ENCODE data around the gene REST. TPM values are rescaled to one million over a fixed set of nuclear protein-coding genes. Genes with fewer than 3 reads are reported as not detected.

REST gene
- total and polyA plus RNA-seq, 9 of the 15 experiments (the other 6 are each of a cell fraction or from before 2014, with no cell fraction given), result 2.9 to 24.0 (median 19.2) TPM

DNA sequence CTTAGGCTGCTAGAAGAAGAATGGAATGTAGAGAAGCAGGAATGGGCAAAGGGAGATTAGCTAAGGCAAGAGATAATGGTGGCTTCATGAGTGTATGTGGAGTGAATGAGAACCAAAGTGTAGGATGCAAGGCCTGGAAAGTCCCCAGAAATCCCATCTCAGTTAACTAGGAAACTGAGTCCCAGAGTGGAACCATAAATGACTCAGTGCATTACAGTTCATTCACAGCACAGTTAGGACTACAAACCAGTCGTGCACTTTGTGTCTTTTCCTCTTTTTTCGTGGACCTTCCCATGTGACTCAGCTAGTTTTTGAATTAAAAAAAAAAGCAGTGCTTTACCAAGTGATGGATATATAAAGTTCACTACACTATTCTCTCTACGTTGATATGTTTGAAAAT lies 27.7 kb upstream of the REST start:
- CTCF ChIA-PET (ENCODE audit: low intra/inter-chr PET ratio), result no interaction called here

More for the DNA sequence above, 27.7 kb upstream of the REST start:
- Histone ChIP-seq H3K4me3 (no peak overlapping the region), H3K9ac (ENCODE audit: insufficient read depth in 1 of 2, low read depth in 2 of 2, low read length in 2 of 2) (no peak overlapping the region), H2AFZ (ENCODE audit: low read depth, low read length) (no peak overlapping the region), H3K4me1 (replicated peaks in 1 of 2; ENCODE audit: control insufficient read depth in 2 of 2, insufficient read depth in 2 of 2, low read length in 2 of 2) (no peaks in the 10 kb centered on the region; a peak in 1 of 5 replicates), H3K9me3 (replicated peaks; ENCODE audit: control insufficient read depth, insufficient read depth, low read depth, low read length) (no peaks in the 10 kb centered on the region), H3K36me3 (ENCODE audit: control insufficient read depth, insufficient read depth, low read length) (no peaks in the 10 kb centered on the region), H4K20me1 (replicated peaks; ENCODE audit: control insufficient read depth, insufficient read depth, low read length) (no peaks in the 10 kb centered on the region), H3K27me3 (ENCODE audit: control insufficient read depth in 2 of 2, insufficient read depth in 2 of 2, low read length in 2 of 2) (peaks cover 4 to 6% of the 10 kb centered on the region in 2 experiments; a peak in 3 of 5 replicates), H3K9me1 (ENCODE audit: control insufficient read depth, insufficient read depth, low read length) (no peaks in the 10 kb centered on the region), H3K79me2 (ENCODE audit: control insufficient read depth, insufficient read depth, low read length) (no peaks in the 10 kb centered on the region), H3K27ac (ENCODE audit: extremely low read depth, low read depth, low read length) (no peak overlapping the region), H3K4me2 (ENCODE audit: insufficient read depth, low read length) (no peak overlapping the region)
- BruUV-seq (replicated peaks), result no TSS peak
- ATAC-seq, result no peak; the same call in 2 of the 3 replicates
- no peak for DNase-seq (ENCODE audit: extremely low read depth in 1 of 4, low spot score in 3 of 4)
- intact Hi-C loops (cut with micrococcal nuclease), result no loop called here
- no peak for FAIRE-seq
- TF ChIP-seq ZNF780A (CRISPR knock-in tag; IDR thresholded peaks at IDR 0.05) (no peak), TEAD2 (tag; IDR thresholded peaks at IDR 0.05) (no peak), JUNB (CRISPR knock-in tag; conservative IDR thresholded peaks at IDR 0.05) (no peak), GABPB2 (CRISPR knock-in tag; conservative IDR thresholded peaks at IDR 0.05) (no peak), POU5F1 (IDR thresholded peaks at IDR 0.05; ENCODE audit: borderline replicate concordance, low read depth, low read length, partially characterized antibody) (no peak), ZNF408 (CRISPR knock-in tag; IDR thresholded peaks at IDR 0.05; ENCODE audit: low read depth) (no peak), ZNF217 (CRISPR knock-in tag; IDR thresholded peaks at IDR 0.05) (no peak)
- TF ChIP-seq, protein P1, sequence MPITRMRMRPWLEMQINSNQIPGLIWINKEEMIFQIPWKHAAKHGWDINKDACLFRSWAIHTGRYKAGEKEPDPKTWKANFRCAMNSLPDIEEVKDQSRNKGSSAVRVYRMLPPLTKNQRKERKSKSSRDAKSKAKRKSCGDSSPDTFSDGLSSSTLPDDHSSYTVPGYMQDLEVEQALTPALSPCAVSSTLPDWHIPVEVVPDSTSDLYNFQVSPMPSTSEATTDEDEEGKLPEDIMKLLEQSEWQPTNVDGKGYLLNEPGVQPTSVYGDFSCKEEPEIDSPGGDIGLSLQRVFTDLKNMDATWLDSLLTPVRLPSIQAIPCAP (CRISPR knock-in tag; IDR thresholded peaks at IDR 0.05; ENCODE audit: borderline replicate concordance), result no peak
- TF ChIP-seq, protein P2, sequence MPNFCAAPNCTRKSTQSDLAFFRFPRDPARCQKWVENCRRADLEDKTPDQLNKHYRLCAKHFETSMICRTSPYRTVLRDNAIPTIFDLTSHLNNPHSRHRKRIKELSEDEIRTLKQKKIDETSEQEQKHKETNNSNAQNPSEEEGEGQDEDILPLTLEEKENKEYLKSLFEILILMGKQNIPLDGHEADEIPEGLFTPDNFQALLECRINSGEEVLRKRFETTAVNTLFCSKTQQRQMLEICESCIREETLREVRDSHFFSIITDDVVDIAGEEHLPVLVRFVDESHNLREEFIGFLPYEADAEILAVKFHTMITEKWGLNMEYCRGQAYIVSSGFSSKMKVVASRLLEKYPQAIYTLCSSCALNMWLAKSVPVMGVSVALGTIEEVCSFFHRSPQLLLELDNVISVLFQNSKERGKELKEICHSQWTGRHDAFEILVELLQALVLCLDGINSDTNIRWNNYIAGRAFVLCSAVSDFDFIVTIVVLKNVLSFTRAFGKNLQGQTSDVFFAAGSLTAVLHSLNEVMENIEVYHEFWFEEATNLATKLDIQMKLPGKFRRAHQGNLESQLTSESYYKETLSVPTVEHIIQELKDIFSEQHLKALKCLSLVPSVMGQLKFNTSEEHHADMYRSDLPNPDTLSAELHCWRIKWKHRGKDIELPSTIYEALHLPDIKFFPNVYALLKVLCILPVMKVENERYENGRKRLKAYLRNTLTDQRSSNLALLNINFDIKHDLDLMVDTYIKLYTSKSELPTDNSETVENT (CRISPR knock-in tag; IDR thresholded peaks at IDR 0.05), result no peak
- POLR2A ChIA-PET, result no interaction called here
- 2% methylated on average over 3 of the region's 3 CpGs for WGBS (ENCODE audit: insufficient coverage, low coverage, missing lambda C conversion rate)
- in situ Hi-C loops (cut with MboI), result no loop called here

Data from K562 (cell line).